SK-N-SH (cell line): ENCODE data around the gene TOR1A. TPM values are rescaled to one million over a fixed set of nuclear protein-coding genes. Genes with fewer than 3 reads are reported as not detected.

Experiments
- CTCF ChIA-PET: fragments of 300-600, 350-600 bp; formaldehyde crosslinking; extraction: SDS; loops from one replicate; lab custom pipeline; 2021; lab: Yijun Ruan, JAX
- POLR2A ChIA-PET: fragments of 350-600 bp; sonication (Branson Sonifier 250); formaldehyde crosslinking; extraction: SDS; loops from one replicate; lab custom pipeline; 2020; ENCODE audit warnings: antibody characterized with exemption, inconsistent platforms; lab: Yijun Ruan, JAX
- DNase-seq: peaks from one replicate; pipeline ENCODE4 v3.0.0; 2012
- H2AFZ ChIP-seq: fragments of 200-600 bp; sonication (generic); 2 replicates; pipeline ENCODE4 v1.8.1; 2016; ENCODE audit warnings: antibody characterized with exemption, mild to moderate bottlenecking, low read depth
- H3F3A ChIP-seq: fragments of 200-600 bp; sonication (generic); replicated peaks from 2 replicates; pipeline ENCODE3; 2016; ENCODE audit warnings: antibody characterized with exemption, mild to moderate bottlenecking; ENCODE audit not compliant: insufficient read depth
- H3K27ac ChIP-seq, 2 experiments: fragments of 200-500 bp in 1 of 2; fragments of 200-600 bp in 1 of 2; sonication (Bioruptor generic) in 1 of 2; sonication (generic), shearing (Covaris generic) in 1 of 2; 2 replicates each; pipeline versions ENCODE4 v1.5.1 to v1.6.1; 2014 to 2016; ENCODE audit warnings: low read depth in 2 of 2, inconsistent platforms in 1 of 2, low read length in 1 of 2, mild to moderate bottlenecking in 1 of 2, mixed read lengths in 1 of 2
- H3K27me3 ChIP-seq: fragments of 200-600 bp; sonication (generic), shearing (Covaris generic); 2 replicates; pipeline ENCODE4 v1.6.1; 2016; ENCODE audit warnings: mixed run types; ENCODE audit not compliant: insufficient read depth
- H3K36me3 ChIP-seq, 2 experiments: fragments of 200-500 bp in 1 of 2; fragments of 200-600 bp in 1 of 2; sonication (Bioruptor generic) in 1 of 2; sonication (generic) in 1 of 2; replicated peaks in 1 of 2; 2 replicates each; pipeline versions ENCODE3 to v1.5.1; 2014 to 2016; ENCODE audit warnings: low read length in 1 of 2, mild to moderate bottlenecking in 1 of 2; ENCODE audit not compliant: insufficient read depth in 2 of 2, control insufficient read depth in 1 of 2
- H3K4me1 ChIP-seq, 2 experiments: fragments of 200-500 bp in 1 of 2; fragments of 200-600 bp in 1 of 2; sonication (Bioruptor generic) in 1 of 2; sonication (generic), shearing (Covaris generic) in 1 of 2; 2 replicates each; pipeline versions ENCODE4 v1.5.1 to v1.6.1; 2014 to 2016; ENCODE audit warnings: low read depth in 1 of 2, low read length in 1 of 2, mixed run types in 1 of 2; ENCODE audit not compliant: insufficient read depth in 2 of 2, control insufficient read depth in 1 of 2
- H3K4me2 ChIP-seq: fragments of 200-600 bp; sonication (generic), shearing (Covaris generic); 2 replicates; pipeline ENCODE4 v1.6.1; 2017; ENCODE audit warnings: mixed run types
- H3K4me3 ChIP-seq, 2 experiments: fragments of 200-500 bp in 1 of 2; fragments of 200-600 bp in 1 of 2; sonication (Bioruptor generic) in 1 of 2; sonication (generic), shearing (Covaris generic) in 1 of 2; 2 replicates each; pipeline versions ENCODE4 v1.5.1 to v1.8.1; 2014 to 2016; ENCODE audit warnings: low read depth in 2 of 2, inconsistent platforms in 1 of 2, low read length in 1 of 2, mild to moderate bottlenecking in 1 of 2, mixed read lengths in 1 of 2, moderate library complexity in 1 of 2
- H3K79me2 ChIP-seq: fragments of 200-600 bp; sonication (generic); 2 replicates; pipeline ENCODE4 v1.8.1; 2017; ENCODE audit warnings: mild to moderate bottlenecking; ENCODE audit not compliant: insufficient read depth
- H3K9ac ChIP-seq: fragments of 200-600 bp; sonication (generic); 2 replicates; pipeline ENCODE4 v1.6.1; 2017; ENCODE audit warnings: mixed run types
- H3K9me2 ChIP-seq: fragments of 200-600 bp; sonication (generic); 2 replicates; pipeline ENCODE4 v1.6.1; 2017; ENCODE audit warnings: mixed run types
- H3K9me3 ChIP-seq: fragments of 200-600 bp; sonication (generic); 2 replicates; pipeline ENCODE4 v1.6.1; 2017; ENCODE audit warnings: mixed run types, mild to moderate bottlenecking, moderate library complexity
- H4K20me1 ChIP-seq: fragments of 200-600 bp; sonication (generic); 2 replicates; pipeline ENCODE4 v1.6.1; 2017; ENCODE audit warnings: mild to moderate bottlenecking, mixed run types; ENCODE audit not compliant: insufficient read depth
- FOSL2 ChIP-seq: IDR thresholded peaks from 2 replicates; pipeline ENCODE4 v1.4.0; 2012; ENCODE audit warnings: low read depth, mild to moderate bottlenecking, moderate library complexity, borderline replicate concordance
- FOXM1 ChIP-seq: IDR thresholded peaks from 2 replicates; pipeline ENCODE4 v1.4.0; 2012; ENCODE audit warnings: low read depth, mild to moderate bottlenecking
- MEF2A ChIP-seq: IDR thresholded peaks from 2 replicates; pipeline ENCODE4 v1.4.0; 2012; ENCODE audit warnings: low read depth, borderline replicate concordance
- MXI1 ChIP-seq: IDR thresholded peaks from 2 replicates; pipeline ENCODE4 v1.6.1; 2012; ENCODE audit warnings: mild to moderate bottlenecking, low read depth, low read length, improper control_type of control experiment
- NFIC ChIP-seq: IDR thresholded peaks from 2 replicates; pipeline ENCODE4 v1.4.0; 2012; ENCODE audit warnings: borderline replicate concordance
- RFX5 ChIP-seq: IDR thresholded peaks from 2 replicates; pipeline ENCODE4 v1.6.1; 2012; ENCODE audit warnings: mild to moderate bottlenecking, improper control_type of control experiment, low read length
- TAF1 ChIP-seq: IDR thresholded peaks from 2 replicates; pipeline ENCODE4 v1.6.1; 2012; ENCODE audit warnings: low read depth, mild to moderate bottlenecking, low read length, moderate library complexity, borderline replicate concordance
- YY1 ChIP-seq: IDR thresholded peaks from 2 replicates; pipeline ENCODE4 v1.4.0; 2012; ENCODE audit warnings: low read depth, mild to moderate bottlenecking
- WGBS: methylation state at CpG from one replicate; pipeline ENCODE4 v1.1.6; 2017; ENCODE audit warnings: low lambda C conversion rate; 5-methylcytosine and 5-hydroxymethylcytosine counted together
- polyA plus RNA-seq, 3 experiments: library from polyadenylated mRNA; depleted of rRNA; stranded (reverse); fragments of >200 nt; gene quantifications; 2 replicates each; pipeline ENCODE4 v1.2.3, GENCODE V29; 2012
- TF ChIP-seq, protein P1 (sequence below): IDR thresholded peaks from 2 replicates; pipeline ENCODE4 v1.4.0; 2012; ENCODE audit warnings: low read depth, borderline replicate concordance
- TF ChIP-seq, protein P2 (sequence below): fragments of 200-600 bp; sonication (generic); IDR thresholded peaks from 2 replicates; pipeline ENCODE4 v1.6.1; 2017; ENCODE audit warnings: antibody characterized with exemption, mild to moderate bottlenecking, moderate library complexity

Gene TOR1A
- polyA plus RNA-seq, 1 of the 3 experiments (the other 2 are of a cell fraction) = 85.3 TPM

- ChIA-PET CTCF (interaction anchor here (2.8 to 19.6 kb wide), 2 partner anchors 11 to 38 kb away, joined by 13 to 356 read pairs; no protein-coding TSS in a partner anchor), POLR2A (no interaction called here)
- Histone ChIP-seq H3K9me3 (no peaks in the 10 kb centered on the region), H2AFZ (no peak overlapping the region), H3F3A (no peaks in the 10 kb centered on the region), H4K20me1 (no peaks in the 10 kb centered on the region), H3K4me3 (no peak overlapping the region), H3K36me3 (no peaks in the 10 kb centered on the region), H3K9ac (no peak overlapping the region), H3K9me2 (no peaks in the 10 kb centered on the region), H3K27ac (no peak overlapping the region), H3K4me1 (peaks cover 4 to 6% of the 10 kb centered on the region in 2 experiments; a peak in 1 of 4 replicates), H3K4me2 (no peak overlapping the region), H3K79me2 (no peaks in the 10 kb centered on the region), H3K27me3 (no peaks in the 10 kb centered on the region)
- WGBS = 78% methylated on average over 3 of the region's 3 CpGs
- no peak for DNase-seq
- TF ChIP-seq YY1 (no peak), FOSL2 (no peak), NFIC (no peak), MEF2A (no peak), FOXM1 (no peak)
- TF ChIP-seq, protein P1, sequence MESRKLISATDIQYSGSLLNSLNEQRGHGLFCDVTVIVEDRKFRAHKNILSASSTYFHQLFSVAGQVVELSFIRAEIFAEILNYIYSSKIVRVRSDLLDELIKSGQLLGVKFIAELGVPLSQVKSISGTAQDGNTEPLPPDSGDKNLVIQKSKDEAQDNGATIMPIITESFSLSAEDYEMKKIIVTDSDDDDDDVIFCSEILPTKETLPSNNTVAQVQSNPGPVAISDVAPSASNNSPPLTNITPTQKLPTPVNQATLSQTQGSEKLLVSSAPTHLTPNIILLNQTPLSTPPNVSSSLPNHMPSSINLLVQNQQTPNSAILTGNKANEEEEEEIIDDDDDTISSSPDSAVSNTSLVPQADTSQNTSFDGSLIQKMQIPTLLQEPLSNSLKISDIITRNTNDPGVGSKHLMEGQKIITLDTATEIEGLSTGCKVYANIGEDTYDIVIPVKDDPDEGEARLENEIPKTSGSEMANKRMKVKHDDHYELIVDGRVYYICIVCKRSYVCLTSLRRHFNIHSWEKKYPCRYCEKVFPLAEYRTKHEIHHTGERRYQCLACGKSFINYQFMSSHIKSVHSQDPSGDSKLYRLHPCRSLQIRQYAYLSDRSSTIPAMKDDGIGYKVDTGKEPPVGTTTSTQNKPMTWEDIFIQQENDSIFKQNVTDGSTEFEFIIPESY = no peak
These were observed 45.5 kb downstream of the TOR1A start for GRCh38 chr9:129778469-129778868.

DNA sequence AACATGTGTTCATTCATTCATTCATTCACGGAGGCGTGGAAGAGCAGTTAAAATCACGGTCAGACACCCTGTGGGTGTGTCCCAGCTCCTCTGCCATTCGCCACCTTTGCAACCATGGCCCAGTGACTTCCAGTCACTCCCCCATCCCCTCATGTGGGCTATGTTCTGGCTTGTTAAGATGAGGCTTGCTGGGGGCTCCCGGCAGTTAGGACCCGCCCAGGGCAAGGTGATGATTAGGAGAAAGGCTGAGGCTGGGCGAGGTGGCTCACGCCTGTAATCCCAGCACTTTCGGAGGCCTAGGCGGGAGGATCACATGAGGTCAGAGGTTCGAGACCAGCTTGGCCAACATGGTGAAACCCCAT lies 46.2 kb downstream of the TOR1A start:
- no peak overlapping the region for H3K4me3 ChIP-seq
- POLR2A ChIA-PET = no interaction called here
- H3K4me2 ChIP-seq = peak overlapping the region; percentile 72
- no peaks in the 10 kb centered on the region for H4K20me1 ChIP-seq
- DNase-seq = no peak
- H3K79me2 ChIP-seq = no peaks in the 10 kb centered on the region
- H3K9me2 ChIP-seq = no peaks in the 10 kb centered on the region
- peak overlapping the region; percentile 64; the same call in 1 of the 2 replicates for H2AFZ ChIP-seq
- CTCF ChIA-PET = interaction anchor here (0.7 to 19.6 kb wide), 5 partner anchors 12 to 135 kb away, joined by 3 to 356 read pairs (median 13); no protein-coding TSS in a partner anchor
- peaks cover 4 to 6% of the 10 kb centered on the region in 2 experiments; a peak in 1 of 4 replicates for H3K4me1 ChIP-seq
- no peaks in the 10 kb centered on the region for H3F3A ChIP-seq
- TF ChIP-seq, protein P2, sequence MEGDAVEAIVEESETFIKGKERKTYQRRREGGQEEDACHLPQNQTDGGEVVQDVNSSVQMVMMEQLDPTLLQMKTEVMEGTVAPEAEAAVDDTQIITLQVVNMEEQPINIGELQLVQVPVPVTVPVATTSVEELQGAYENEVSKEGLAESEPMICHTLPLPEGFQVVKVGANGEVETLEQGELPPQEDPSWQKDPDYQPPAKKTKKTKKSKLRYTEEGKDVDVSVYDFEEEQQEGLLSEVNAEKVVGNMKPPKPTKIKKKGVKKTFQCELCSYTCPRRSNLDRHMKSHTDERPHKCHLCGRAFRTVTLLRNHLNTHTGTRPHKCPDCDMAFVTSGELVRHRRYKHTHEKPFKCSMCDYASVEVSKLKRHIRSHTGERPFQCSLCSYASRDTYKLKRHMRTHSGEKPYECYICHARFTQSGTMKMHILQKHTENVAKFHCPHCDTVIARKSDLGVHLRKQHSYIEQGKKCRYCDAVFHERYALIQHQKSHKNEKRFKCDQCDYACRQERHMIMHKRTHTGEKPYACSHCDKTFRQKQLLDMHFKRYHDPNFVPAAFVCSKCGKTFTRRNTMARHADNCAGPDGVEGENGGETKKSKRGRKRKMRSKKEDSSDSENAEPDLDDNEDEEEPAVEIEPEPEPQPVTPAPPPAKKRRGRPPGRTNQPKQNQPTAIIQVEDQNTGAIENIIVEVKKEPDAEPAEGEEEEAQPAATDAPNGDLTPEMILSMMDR = no peak
- no peak for TF ChIP-seq MXI1
- TF ChIP-seq MEF2A = no peak
- TF ChIP-seq TAF1 = no peak
- no peak for TF ChIP-seq RFX5
- no peak overlapping the region for H3K9ac ChIP-seq
- H3K27ac ChIP-seq = peak overlapping the region; percentile 13 to 79; a peak in 3 of 4 replicates
- H3K36me3 ChIP-seq = no peaks in the 10 kb centered on the region
- H3K27me3 ChIP-seq = no peaks in the 10 kb centered on the region
- H3K9me3 ChIP-seq = no peaks in the 10 kb centered on the region
- 89% methylated on average over 10 of the region's 11 CpGs for WGBS
